ENCODE measurements around the gene LDLRAP1.
A peak's percentile ranks its signal among the peaks of the same experiment; 100 is the strongest.

LDLRAP1 gene

GRCh38 chr1:25544243-25544764, 898 bp downstream of the LDLRAP1 start:
- DNase-seq = no peak

- DNase-seq = no peak
Observed at GRCh38 chr1:25544819-25545218, 1.4 kb downstream of the LDLRAP1 start.

- DNase-seq = no peak
Observed at GRCh38 chr1:25545767-25546166, 2.4 kb downstream of the LDLRAP1 start.

GRCh38 chr1:25546193-25546592, 2.8 kb downstream of the LDLRAP1 start:
- no peak for DNase-seq

GRCh38 chr1:25548601-25549000, 5.2 kb downstream of the LDLRAP1 start:
- DNase-seq = no peak

GRCh38 chr1:25549273-25550154, 6.1 kb downstream of the LDLRAP1 start:
- peak; percentile 93 for DNase-seq

GRCh38 chr1:25550155-25550506, 6.7 kb downstream of the LDLRAP1 start:
- no peak for DNase-seq

GRCh38 chr1:25550683-25551310, 7.4 kb downstream of the LDLRAP1 start:
- no peak for DNase-seq

- DNase-seq = no peak
Observed at GRCh38 chr1:25553749-25554429, 10.5 kb downstream of the LDLRAP1 start.

GRCh38 chr1:25554430-25554780, 11.0 kb downstream of the LDLRAP1 start:
- no peak for DNase-seq

- no peak for DNase-seq
Observed at GRCh38 chr1:25554886-25555752, 11.7 kb downstream of the LDLRAP1 start.

- DNase-seq = no peak
Observed at GRCh38 chr1:25555753-25556092, 12.3 kb downstream of the LDLRAP1 start.

GRCh38 chr1:25556132-25556670, 12.8 kb downstream of the LDLRAP1 start:
- no peak for DNase-seq

- no peak for DNase-seq
Observed at GRCh38 chr1:25556791-25557476, 13.5 kb downstream of the LDLRAP1 start.

GRCh38 chr1:25557543-25557942, 14.1 kb downstream of the LDLRAP1 start:
- DNase-seq = no peak

GRCh38 chr1:25559031-25559430, 15.6 kb downstream of the LDLRAP1 start:
- DNase-seq = no peak

GRCh38 chr1:25560001-25560400, 16.6 kb downstream of the LDLRAP1 start:
- DNase-seq = no peak

GRCh38 chr1:25560788-25561187, 17.4 kb downstream of the LDLRAP1 start:
- no peak for DNase-seq

- DNase-seq = no peak
Observed at GRCh38 chr1:25561421-25562100, 18.2 kb downstream of the LDLRAP1 start.

GRCh38 chr1:25562101-25562927, 18.9 kb downstream of the LDLRAP1 start:
- DNase-seq = peak; percentile 87
